Fibroblast of villous mesenchyme (primary cell): ENCODE results near the gene BLVRA. TPM values are rescaled to one million over a fixed set of nuclear protein-coding genes. Genes with fewer than 3 reads are reported as not detected.
"Not testable (repeated sequence)": the region's sequence is repeated elsewhere in the genome, so short reads cannot be mapped to it uniquely, and the experiment has no call there.

ENCODE experiments used
- DNase-seq: peaks from one replicate; pipeline ENCODE4 v3.0.0-alpha.2; 2010; ENCODE audit warnings: low read depth
- H3K4me3 ChIP-seq: 2 replicates; pipeline ENCODE4 v1.5.1; 2011; ENCODE audit warnings: low read depth, mild to moderate bottlenecking, low read length
- CTCF ChIP-seq: IDR thresholded peaks from 2 replicates; pipeline ENCODE4 v1.5.1; 2012; ENCODE audit warnings: low read depth, mild to moderate bottlenecking, low read length; ENCODE audit not compliant: insufficient read depth
- total RNA-seq: library from RNA; depleted of rRNA; stranded (reverse); fragments of >200 nt; gene quantifications from 2 replicates; pipeline ENCODE4 v1.2.3, GENCODE V29; 2012

BLVRA gene
- total RNA-seq, 1 donor = 14.7 TPM

GRCh38 chr7:43781726-43782607 lies 23.5 kb downstream of the BLVRA start:
- H3K4me3 ChIP-seq = no peak overlapping the region
- peak; percentile 84 for DNase-seq
- TF ChIP-seq CTCF = no peak

- TF ChIP-seq CTCF = no peak
- H3K4me3 ChIP-seq = no peak overlapping the region
- DNase-seq = no peak
These were observed 24.5 kb downstream of the BLVRA start for GRCh38 chr7:43782768-43783555.

- no peak for TF ChIP-seq CTCF
- no peak for DNase-seq
- no peak overlapping the region for H3K4me3 ChIP-seq
These were observed 25.6 kb downstream of the BLVRA start for GRCh38 chr7:43784030-43784584.

GRCh38 chr7:43784585-43785087 lies 26.2 kb downstream of the BLVRA start:
- DNase-seq = peak; percentile 65
- H3K4me3 ChIP-seq = not testable (repeated sequence)

GRCh38 chr7:43785420-43785819 lies 26.9 kb downstream of the BLVRA start:
- TF ChIP-seq CTCF = no peak
- H3K4me3 ChIP-seq = no peak overlapping the region
- DNase-seq = peak; percentile 96

- H3K4me3 ChIP-seq = no peak overlapping the region
- DNase-seq = no peak
- no peak for TF ChIP-seq CTCF
These were observed 29.3 kb downstream of the BLVRA start for GRCh38 chr7:43787771-43788170.

- no peak for DNase-seq
- H3K4me3 ChIP-seq = no peak overlapping the region
- TF ChIP-seq CTCF = no peak
These were observed 31.5 kb downstream of the BLVRA start for GRCh38 chr7:43790006-43790405.
